Erythroblast (primary cell): ENCODE results near the gene GREB1.

Source experiments
- DNase-seq, 2 experiments: peaks; one replicate each; lab custom pipeline; 2025; lab: John Stamatoyannopoulos, UW
- GATA1 ChIP-seq: IDR thresholded peaks from 2 replicates; pipeline ENCODE4 v1.6.1; 2011; ENCODE audit warnings: low read depth, mild to moderate bottlenecking, control low read depth, low read length, moderate library complexity
- POLR2A ChIP-seq: IDR thresholded peaks from 2 replicates; pipeline ENCODE4 v1.6.1; 2011; ENCODE audit warnings: mild to moderate bottlenecking, low read length

The GREB1 gene

GRCh38 chr2:11580697-11581096 lies 46.9 kb downstream of the GREB1 start:
- TF ChIP-seq GATA1: no peak
- DNase-seq: no peak

DNA sequence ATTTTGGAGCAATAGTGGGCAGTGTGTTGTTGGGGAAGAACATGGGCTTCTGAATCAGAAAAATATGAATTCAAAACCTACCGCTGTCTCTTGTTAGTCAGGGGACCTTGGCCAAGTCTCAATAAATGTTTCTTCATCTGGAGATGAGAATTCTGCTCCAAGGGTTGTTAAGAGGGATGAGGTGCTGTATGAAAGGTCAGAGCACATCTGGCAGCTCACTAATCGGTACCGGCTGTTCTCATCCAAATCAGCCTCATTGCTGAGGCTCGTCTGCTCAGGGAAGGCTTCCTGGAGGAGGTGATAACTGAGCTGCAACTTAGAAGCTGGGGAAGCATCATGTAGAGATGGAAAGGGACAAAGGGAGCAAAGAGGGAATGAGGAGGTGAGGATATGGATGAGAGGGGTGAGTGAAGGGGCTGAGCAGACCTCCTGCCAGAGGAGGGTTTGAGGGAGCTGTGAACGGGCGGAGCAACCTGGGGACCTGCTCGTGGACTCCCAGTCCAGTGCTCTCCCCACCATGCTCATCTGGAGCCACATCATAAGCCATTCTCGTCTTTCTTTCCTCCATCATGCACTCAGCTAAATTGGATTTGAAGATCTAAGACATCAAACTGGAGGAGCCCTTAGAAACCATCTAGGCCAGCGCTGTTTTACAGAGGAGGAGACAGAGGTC lies 47.4 kb downstream of the GREB1 start:
- TF ChIP-seq POLR2A (no peak), GATA1 (no peak)
- DNase-seq: no peak

GRCh38 chr2:11581797-11582611 lies 48.2 kb downstream of the GREB1 start:
- no peak for DNase-seq
- no peak for TF ChIP-seq POLR2A
- no peak for TF ChIP-seq GATA1

GRCh38 chr2:11582612-11582861 lies 48.7 kb downstream of the GREB1 start:
- TF ChIP-seq GATA1: no peak
- no peak for DNase-seq

DNA sequence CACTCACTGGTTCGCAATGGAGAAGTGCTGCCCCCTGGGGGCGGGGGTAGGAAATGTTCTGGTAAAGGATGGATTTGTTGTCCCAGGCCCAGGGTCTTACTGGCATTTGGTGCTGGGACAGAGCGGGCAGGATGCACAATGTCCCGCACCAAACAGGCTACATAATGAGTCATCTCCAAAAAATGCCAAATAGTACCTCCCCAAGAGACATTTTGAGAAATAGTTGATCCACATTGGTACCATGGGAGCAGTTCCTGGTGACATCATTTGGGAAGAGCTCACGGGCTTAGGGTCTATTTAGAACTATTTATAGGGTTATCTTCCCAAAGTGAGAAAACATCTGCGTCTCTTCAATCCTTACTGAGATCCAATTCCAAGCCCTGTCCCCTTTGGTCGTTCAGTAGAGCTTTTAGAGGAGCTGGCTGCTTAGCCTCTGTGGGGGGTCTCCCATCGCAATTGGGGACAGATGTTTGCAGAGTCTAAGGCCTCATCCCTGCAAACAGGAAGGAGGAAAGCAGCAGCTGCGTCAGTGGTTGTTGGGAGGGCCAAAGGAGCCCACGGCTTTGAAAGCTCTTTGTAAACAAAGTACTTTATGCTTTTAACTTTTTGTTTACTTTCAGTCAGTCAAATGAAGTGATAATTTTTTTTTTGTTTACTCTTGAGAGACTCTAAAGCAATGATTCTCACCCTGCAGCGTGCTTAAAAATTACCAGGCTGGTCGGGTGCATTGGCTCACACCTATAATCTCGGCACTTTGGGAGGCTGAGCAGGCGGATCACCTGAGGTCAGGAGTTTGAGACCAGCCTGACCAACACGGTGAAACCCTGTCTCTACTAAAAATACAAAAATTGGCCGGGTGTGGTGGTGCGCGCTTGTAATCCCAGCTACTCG lies 49.3 kb downstream of the GREB1 start:
- TF ChIP-seq GATA1: no peak
- TF ChIP-seq POLR2A: no peak
- peak; percentile 47 to 73 for DNase-seq

DNA sequence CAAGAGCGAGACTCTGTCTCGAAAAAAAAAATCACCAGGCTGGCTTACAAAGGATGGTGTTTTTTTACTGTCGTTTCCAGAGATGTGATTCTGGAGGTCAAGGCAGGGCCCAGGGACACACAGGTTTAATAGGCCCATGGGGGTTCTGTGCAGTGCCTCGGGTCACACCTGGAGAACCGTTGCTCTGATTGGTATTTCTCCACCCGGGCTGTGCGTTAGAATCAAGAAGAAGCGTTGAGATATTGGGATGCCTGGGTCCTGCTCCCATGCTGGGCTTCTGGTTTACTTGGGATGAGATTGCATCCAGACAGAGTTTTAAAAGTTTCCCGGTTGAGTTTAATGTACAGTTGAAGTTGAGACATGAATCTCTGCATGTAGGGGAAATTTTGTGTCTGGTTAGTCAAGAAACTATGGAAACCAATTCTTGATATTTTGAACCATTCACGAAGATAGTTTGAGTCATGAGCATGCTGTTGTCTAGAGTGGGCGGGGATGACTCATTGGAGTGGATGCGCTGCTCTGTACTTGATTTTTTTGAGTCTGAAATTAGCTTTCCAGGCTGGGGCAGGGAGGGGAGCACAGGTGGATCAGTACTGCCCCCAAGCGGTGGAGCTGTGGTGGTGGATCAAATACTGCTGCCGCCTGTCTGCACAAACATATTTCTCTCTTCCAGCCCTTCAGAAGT lies 50.1 kb downstream of the GREB1 start:
- DNase-seq: peak; percentile 62 to 76
- TF ChIP-seq POLR2A (no peak), GATA1 (no peak)

GRCh38 chr2:11584525-11585056 lies 50.7 kb downstream of the GREB1 start:
- no peak for DNase-seq
- TF ChIP-seq GATA1 (no peak), POLR2A (no peak)

DNA sequence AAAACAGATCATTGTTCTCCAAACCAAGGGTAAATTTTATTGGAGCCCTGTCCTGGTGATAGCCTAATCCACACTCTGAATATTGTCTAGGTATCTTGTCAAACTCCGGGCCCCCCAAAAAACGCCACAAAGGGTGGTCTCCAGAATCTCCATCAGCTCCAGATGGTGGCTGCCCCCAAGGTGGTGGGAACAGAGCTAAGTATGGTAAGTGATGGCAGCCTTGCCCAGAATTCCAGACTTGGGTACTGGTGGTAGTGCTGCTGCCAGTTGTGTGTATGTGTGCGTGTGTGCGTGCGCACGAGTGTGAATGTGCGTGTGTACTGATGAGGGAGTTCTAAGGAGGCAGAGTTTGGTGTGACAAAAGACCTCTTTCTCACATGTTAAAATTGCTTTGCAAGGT lies 51.2 kb downstream of the GREB1 start:
- TF ChIP-seq GATA1 (no peak), POLR2A (no peak)

DNA sequence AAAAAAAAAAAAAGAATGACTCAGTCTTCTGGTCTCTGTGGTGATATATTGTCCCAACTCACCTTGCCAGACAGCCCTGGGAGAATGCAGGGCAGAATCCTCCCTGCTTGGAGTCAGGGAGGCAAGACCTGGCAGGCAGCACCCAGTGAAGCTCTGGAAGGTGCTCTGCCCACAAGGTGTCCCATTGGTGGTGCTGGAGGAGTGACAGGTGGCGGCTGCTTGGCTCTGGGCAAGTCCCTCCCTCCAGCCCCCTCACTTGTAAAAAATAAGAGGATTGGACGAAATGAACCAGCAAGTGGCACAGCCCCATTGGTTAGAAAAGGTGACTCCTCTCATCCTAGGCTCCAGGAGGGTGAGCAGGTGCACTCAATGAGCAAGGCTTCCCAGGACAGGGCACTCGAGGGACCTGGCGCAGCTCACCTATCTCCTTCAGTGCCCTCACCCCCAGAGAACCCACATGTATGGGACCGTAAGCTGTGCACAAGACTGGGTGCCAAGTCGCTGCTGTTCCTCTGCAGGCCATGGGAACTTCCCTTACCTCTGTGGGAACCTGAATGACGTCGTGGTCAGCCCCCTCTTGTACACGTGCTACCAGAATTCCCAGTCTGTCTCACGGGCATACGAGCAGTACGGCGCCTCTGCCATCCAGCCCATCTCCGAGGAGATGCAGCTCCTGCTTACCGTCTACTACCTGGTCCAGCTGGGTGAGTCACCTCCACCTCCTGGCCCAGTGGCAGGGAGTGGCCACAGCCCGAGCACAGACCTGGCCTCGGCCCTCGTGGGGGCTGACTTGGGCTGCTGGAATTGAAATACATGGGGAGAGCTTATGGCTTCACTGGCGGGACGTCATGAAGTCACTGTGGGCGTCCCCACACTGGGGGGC lies 54.6 kb downstream of the GREB1 start:
- DNase-seq: no peak
- TF ChIP-seq POLR2A (no peak), GATA1 (no peak)

More for the DNA sequence above, 51.2 kb downstream of the GREB1 start:
- DNase-seq: no peak

GRCh38 chr2:11589316-11589940 lies 55.6 kb downstream of the GREB1 start:
- no peak for TF ChIP-seq GATA1
- no peak for TF ChIP-seq POLR2A

GRCh38 chr2:11590193-11590592 lies 56.3 kb downstream of the GREB1 start:
- DNase-seq: no peak
- no peak for TF ChIP-seq GATA1
- no peak for TF ChIP-seq POLR2A

More at GRCh38 chr2:11589316-11589940, 55.6 kb downstream of the GREB1 start:
- DNase-seq: no peak

DNA sequence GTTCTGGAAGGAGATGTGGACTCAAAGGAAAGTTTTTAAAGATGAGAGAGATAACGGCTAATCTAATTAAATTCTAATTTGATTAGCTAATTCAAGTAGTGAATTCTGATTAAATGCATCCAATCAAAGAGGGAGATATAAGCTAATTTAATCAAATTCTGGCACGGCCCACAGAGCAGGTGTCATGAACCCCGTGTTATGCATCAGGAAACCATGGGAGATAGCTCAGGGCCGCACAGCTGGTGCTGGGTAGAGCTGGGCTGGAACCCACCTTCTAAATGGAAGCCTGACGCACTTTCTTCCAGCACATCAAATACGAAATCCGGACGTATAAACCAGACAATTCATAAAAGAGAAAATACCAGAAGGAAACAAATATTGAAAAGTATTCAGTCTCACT lies 57.2 kb downstream of the GREB1 start:
- no peak for DNase-seq
- TF ChIP-seq GATA1: no peak
- TF ChIP-seq POLR2A: no peak
